GM11168 (cell line): ENCODE results near the gene PCGF3.
"Not testable (repeated sequence)": the region's sequence is repeated elsewhere in the genome, so short reads cannot be mapped to it uniquely, and the experiment has no call there.

ENCODE experiments used
- in situ Hi-C: fragments of 300-500 bp; cut with MboI; formaldehyde crosslinking; loops from one replicate; pipeline ENCODE4 v1.12.0; 2022; ENCODE audit warnings: low sequenced_read_pairs; ENCODE audit not compliant: unreplicated experiment

Gene PCGF3

DNA sequence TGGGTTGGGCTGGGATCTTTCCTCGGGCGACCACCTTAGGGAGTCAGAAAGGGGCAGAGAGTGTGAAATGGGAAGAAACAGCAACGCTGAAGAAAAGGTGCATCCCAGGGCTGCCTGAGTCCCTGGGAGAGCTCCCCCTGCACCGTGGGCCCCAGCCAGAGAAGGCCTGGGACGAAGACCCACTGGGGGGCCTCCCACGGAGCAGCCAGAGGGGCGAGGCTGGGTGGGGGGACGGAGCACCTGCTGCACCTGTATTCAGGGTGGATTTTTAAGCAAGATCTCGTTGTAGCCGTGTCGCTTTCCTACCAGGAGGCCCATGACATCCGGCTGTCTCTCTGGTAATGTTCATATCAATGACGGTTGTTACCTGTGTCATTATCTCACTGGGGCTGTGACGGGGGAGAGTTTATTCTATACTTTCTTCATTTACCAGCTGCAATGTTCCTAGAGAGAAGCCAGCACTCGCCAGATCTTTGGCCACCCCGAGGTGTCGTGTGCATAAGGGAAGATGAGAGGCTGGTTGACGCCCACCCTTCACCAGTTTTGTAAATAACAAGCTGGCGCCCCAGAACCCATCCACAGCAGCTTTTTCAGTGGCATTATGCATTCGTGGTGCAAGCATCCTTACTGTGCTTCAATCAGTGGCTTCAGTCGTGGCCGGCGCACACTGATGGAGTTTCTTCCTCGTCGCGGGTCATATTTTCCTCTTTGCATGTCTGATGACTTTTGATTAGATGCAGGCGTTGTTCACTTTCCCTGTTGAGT, 5.6 kb upstream of the PCGF3 start:
- in situ Hi-C loops = no loop called here

DNA sequence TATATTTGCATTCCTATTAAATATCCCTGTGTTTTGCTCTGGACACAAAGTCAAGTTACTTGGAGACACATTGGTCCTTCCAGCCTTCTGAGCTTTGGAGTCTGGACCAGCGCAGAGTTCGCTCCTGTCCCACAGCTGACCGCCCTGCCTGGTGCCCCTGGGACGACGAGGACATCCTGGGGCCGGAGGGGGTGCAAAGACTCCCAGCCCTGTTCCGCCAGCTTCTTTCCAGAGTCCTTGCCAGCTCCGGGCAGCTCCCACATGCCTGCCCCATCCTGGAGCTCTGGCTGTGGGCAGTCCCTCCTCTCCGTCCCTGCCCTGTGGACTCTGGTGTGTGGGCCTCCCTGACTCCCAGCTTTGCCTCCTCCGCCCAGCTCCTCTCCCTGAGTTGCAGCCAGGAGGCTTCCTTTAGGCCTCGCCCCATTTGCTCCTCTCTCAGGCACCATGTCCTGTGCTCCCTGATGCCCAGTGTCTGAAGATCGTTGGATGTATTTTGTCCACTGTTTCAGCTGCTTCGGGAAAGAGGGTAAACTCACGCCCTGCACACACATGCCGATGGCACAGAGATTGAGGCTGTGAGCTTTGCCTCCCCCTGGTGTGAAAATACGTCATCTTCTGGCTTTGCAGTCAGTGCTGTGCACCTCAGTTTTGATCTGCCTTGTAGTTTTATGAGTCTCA, 4.9 kb upstream of the PCGF3 start:
- in situ Hi-C loops = no loop called here

- in situ Hi-C loops = no loop called here
These were observed 3.0 kb upstream of the PCGF3 start for GRCh38 chr4:702618-703048.

GRCh38 chr4:703336-704197, 2.1 kb upstream of the PCGF3 start:
- in situ Hi-C loops = no loop called here

- in situ Hi-C loops = no loop called here
These were observed 1.3 kb upstream of the PCGF3 start for GRCh38 chr4:704198-704891.

GRCh38 chr4:704971-705277, 708 bp upstream of the PCGF3 start:
- in situ Hi-C loops = no loop called here

GRCh38 chr4:706083-706633, 526 bp downstream of the PCGF3 start:
- in situ Hi-C loops = not testable (repeated sequence)

GRCh38 chr4:706834-707598, 1.4 kb downstream of the PCGF3 start:
- in situ Hi-C loops = no loop called here

GRCh38 chr4:707929-708630, 2.4 kb downstream of the PCGF3 start:
- in situ Hi-C loops = no loop called here

DNA sequence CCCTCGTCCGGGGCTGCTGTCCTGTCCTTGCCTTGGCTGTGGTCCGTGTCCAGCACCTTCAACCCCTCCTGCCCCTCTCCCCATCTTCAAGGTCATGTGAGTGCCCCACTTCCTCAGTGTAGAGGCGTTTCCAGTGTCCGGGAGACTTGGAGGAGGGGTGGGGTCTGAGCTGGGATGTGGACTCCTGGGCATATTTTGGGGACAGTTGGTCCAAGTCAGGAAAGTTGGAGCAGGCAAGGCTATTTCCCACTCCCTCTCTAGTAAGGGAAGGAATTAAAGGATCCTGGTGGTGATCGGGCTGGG, 3.0 kb downstream of the PCGF3 start:
- in situ Hi-C loops = no loop called here

DNA sequence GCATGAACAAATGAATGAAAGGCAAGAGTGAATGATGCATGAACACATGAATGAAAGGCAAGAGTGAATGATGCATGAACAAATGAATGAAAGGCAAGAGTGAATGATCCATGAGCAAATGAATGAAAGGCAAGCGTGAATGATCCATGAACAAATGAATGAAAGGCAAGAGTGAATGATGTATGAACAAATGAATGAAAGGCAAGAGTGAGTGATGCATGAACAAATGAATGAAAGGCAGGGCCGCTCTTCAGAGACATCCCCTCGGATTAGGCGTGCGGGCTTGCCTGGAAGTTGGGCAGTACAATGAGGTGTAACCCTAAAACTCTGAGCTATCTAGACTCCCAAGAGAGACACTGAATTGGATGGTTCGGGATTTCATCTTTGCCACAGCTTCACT, 3.7 kb downstream of the PCGF3 start:
- in situ Hi-C loops = no loop called here

DNA sequence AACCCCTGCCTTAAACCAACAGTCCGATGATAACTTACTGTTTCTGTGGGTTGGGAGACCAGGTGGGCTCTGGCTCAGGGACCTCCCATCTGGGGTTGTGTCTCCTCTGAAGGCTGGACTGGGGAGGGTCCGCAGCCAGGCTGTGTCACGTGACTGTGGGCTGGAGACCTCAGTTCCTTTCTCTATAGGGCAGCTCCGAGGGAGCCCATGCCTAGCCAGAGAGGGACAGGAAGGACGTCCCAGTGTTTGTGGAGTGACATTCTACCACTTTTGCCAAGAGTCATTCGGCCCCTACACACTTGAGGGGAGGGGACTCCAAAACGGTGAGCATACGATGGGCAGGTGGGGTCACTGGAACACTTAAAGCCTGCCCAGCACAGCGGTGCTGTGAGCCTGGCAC, 4.5 kb downstream of the PCGF3 start:
- in situ Hi-C loops = no loop called here

GRCh38 chr4:710916-711315, 5.3 kb downstream of the PCGF3 start:
- in situ Hi-C loops = no loop called here

- in situ Hi-C loops = no loop called here
These were observed 6.5 kb downstream of the PCGF3 start for GRCh38 chr4:712093-712492.

DNA sequence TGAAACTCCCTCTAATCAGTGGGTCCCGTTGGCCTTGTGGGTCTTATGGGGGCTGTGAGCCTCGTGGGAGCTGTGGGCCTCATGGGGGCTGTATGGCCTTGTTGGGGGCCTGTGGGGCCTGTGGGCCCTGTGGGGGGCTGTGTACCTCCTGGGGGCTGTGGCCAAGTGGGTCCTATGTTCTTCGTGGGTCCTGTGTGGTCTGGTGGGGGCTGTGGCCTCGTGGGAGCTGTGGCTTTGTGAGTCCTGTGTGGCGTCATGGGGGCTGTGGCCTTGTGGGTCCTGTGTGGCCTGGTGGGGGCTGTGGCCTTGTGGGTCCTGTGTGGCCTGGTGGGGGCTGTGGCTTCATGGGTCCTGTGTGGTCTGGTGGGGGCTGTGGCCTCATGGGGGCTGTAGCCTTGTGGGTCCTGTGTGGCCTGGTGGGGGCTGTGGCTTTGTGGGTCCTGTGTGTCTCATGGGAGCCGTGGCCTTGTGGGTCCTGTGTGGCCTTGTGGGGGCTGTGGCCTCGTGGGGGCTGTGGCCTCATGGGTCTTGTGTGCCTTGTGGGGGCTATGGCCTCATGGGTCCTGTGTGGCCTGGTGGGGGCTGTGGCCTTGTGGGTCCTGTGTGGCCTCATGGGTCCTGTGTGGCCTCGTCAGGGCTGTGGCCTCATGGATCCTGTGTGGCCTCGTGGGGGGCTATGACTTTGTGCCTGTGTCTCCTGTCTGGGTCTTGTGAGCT, 7.4 kb downstream of the PCGF3 start:
- in situ Hi-C loops = no loop called here

DNA sequence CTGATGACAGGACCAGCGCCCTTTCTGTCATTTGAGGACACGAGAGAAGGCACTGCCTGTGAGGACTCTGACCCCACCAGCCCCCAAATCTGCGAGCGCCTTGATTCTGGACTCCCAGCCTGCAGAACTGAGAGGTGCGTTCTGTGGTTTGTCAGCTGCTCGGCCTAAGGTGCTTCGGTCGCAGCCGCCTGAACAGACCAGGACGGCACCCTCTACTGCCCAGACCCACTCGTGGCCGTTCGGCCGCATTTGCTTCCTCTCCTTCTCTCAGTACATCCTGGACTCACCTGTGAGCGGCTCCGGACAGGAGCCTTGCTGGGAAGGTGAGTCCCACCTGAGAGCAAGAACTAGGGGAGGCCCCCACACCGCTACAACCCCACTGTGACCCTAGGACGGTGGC, 8.5 kb downstream of the PCGF3 start:
- in situ Hi-C loops = no loop called here

DNA sequence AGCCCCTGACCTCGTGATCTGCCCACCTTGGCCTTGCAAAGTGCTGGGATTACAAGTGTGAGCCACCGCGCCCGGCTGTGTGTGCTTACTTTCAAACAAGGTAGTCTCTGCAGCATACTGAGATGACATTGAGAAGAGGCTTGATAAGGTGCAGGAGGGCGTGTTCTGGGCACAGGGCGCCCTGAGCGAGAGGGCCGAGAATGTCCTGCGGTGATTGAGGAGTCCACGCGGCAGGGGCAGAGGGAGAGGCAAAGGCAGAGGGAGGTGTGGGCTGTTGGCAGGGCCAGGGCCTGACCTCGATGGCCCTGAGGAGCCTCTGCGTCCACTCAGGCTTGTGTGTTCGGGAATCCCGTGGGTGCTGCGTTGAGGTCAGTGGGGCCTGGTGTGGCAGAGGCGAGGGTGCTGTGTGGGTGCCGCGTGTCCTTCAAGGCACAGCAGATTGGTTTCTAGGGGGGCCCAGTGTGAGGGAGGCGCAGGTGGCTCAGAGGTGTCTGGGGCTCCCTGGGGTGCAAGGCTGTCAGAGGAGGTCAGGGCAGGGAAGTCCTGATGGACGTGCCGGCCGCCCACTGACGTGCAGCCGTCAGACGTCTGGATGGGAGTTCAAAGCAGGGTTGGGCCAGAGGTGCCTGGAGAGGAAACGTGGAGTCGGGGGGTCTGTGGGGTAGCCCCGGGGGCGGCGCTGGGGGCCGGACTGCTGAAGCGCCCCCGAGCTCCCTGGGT, 12.1 kb downstream of the PCGF3 start:
- in situ Hi-C loops = no loop called here

DNA sequence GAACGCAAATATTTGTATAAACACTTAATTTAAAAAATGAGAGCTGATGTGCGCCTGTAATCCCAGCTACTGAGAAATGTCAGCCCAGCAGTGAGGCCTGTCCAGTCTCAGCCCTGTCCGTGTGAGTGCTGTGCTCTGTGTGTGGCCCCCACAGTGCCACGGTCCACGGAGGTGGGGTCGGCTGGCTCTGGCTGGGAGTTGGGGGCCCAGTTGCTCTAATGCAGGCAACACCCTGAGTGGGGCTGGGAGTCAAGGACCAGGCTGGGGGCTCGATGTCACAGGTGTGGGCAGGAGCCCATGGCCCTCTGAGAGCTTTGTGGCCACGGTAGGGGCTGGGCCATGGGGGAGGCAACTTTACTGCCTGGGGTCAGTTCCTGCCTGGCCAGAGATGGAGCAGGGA, 12.8 kb downstream of the PCGF3 start:
- in situ Hi-C loops = no loop called here
